Right lobe of liver (tissue), 6 donors: ENCODE results near the gene SYNM. TPM values are rescaled to one million over a fixed set of nuclear protein-coding genes. Genes with fewer than 3 reads are reported as not detected.

Experiments
- ATAC-seq, 4 donors: fragments of 200-7000 bp; cut with Tn5 transposase; one replicate each; pipeline ENCODE4 v1.9.1; 2020; ENCODE audit warnings: mild to moderate bottlenecking in 4 of 4, moderate library complexity in 4 of 4
- DNase-seq, 3 donors: peaks; one replicate each; pipeline ENCODE4 v3.0.0-alpha.2; 2020
- H3K27ac ChIP-seq, 3 donors: fragments of 200-600 bp; one replicate each; pipeline ENCODE4 v1.8.0; 2022
- H3K27me3 ChIP-seq, 2 donors: fragments of 200-600 bp; one replicate each; pipeline ENCODE4 v1.8.0; 2022
- H3K36me3 ChIP-seq, 4 donors: fragments of 200-600 bp; sonication (generic) in 1 of 4; one replicate each; pipeline versions ENCODE4 v1.5.1 to v1.8.0; 2017 to 2022; ENCODE audit warnings: control low read depth in 1 of 4
- H3K4me1 ChIP-seq, 4 donors: fragments of 200-600 bp; sonication (generic) in 1 of 4; one replicate each; pipeline versions ENCODE4 v1.5.1 to v1.8.0; 2017 to 2022; ENCODE audit warnings: control low read depth in 1 of 4
- H3K4me3 ChIP-seq, 3 donors: fragments of 200-600 bp; one replicate each; pipeline ENCODE4 v1.8.0; 2022
- H3K9me3 ChIP-seq, 4 donors: fragments of 200-600 bp; sonication (generic) in 1 of 4; one replicate each; pipeline versions ENCODE4 v1.5.1 to v1.8.0; 2017 to 2022; ENCODE audit warnings: control low read depth in 1 of 4
- POLR2A ChIP-seq: fragments of 450-650 bp; IDR thresholded peaks from one replicate; pipeline ENCODE4 v1.6.1; 2017; ENCODE audit warnings: antibody characterized with exemption, mild to moderate bottlenecking
- WGBS: methylation state at CpG from one replicate; pipeline ENCODE4 v1.1.6; 2018; ENCODE audit warnings: low coverage, low lambda C conversion rate; ENCODE audit not compliant: insufficient coverage; ENCODE audit errors: missing lambda C conversion rate; 5-methylcytosine and 5-hydroxymethylcytosine counted together
- intact Hi-C, 2 donors: fragments of 100-400 bp; cut with DNase I; formaldehyde crosslinking; loops; one replicate each; pipeline versions ENCODE4 v1.11.2 to v1.14.1; 2022
- total RNA-seq, 6 experiments: library from RNA; depleted of rRNA in 2 of 6; stranded (reverse); fragments of >200 nt in 2 of 6; fragmentation: NEBNext Ultra II Directional in 3 of 6; extraction: Animal tissue kit (Norgen Biotek cat#: 25700) in 3 of 6; gene quantifications; one replicate each; pipeline versions ENCODE4 v1.1.0 to v1.2.4, GENCODE V29; 2016 to 2023
- TF ChIP-seq, protein P1 (sequence below), 4 donors: fragments of 200-600 bp in 3 of 4; fragments of 450-650 bp in 1 of 4; IDR thresholded peaks; one replicate each; pipeline versions ENCODE4 v1.5.1 to v1.8.0; 2016 to 2022; ENCODE audit warnings: antibody characterized with exemption in 4 of 4, mild to moderate bottlenecking in 2 of 4
- donor health status: DM: no; HTN: yes; CAD: no.
- donor health status: DM: no; HTN: no; CAD: no.
- donor health status: DM: no; HTN: no; CAD: no.
- donor health status: DM: no; HTN: yes; CAD: no.
- donor health status: DM: no; HTN: yes; CAD: no.

Gene SYNM
- total RNA-seq, 6 experiments from 2014 or later = 1.6 to 3.5 (median 2.9) TPM

DNA sequence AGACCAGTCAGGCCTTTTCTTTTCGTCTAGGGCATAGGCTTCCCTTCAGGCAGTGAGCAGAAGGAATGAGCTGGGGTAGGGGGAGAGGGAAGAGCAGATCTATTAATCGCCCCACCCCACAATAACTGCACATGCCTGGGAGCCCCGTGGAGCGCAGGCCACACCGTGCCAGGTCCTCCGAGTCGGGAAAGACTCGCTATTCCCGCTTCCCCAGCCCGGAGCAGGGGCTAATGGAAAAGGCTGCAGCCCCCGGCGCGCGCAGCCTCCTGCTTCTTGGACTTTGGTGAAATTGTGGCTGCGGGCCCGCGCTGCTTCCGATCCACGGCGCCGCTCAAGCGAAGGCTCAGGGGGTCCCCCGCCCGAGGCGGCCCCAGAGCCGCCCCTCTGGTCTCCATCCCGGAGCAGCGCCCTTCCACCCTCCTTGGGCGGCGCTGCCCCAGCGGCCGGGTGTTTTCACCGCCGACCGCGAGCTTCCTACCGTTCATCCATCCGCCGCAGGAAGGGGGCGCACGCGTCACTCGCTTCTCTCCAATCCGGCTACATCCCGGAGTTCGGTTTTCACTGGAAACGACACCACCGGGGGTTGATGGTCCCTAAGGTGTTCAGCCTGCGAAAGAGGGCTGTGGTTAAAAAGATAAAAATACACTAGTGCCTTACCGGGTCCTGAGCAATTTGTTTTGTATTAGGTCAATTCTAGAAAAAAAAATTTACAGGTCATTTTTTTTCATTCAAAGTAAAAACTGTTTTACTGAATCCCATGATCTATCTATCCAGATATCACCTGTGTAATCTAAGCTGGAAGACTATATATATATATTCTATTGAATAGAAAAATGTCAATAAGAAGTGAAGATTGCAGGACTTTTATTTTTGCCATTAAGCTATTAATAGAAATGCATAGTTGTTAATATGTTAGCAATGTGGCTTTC, 4.4 kb upstream of the SYNM start:
- peak; percentile 76 to 80 (median 77) for ATAC-seq
- DNase-seq = peak; percentile 83 to 86 (median 85)
- WGBS = 0% methylated on average over 24 of the region's 50 CpGs
- Histone ChIP-seq H3K9me3 (no peaks in the 10 kb centered on the region), H3K27ac (no peak overlapping the region), H3K36me3 (no peaks in the 10 kb centered on the region), H3K4me1 (peaks cover 0 to 9% (median 0%) of the 10 kb centered on the region in 4 donors), H3K27me3 (no peaks in the 10 kb centered on the region), H3K4me3 (no peak overlapping the region)
- TF ChIP-seq POLR2A = no peak
- TF ChIP-seq, protein P1, sequence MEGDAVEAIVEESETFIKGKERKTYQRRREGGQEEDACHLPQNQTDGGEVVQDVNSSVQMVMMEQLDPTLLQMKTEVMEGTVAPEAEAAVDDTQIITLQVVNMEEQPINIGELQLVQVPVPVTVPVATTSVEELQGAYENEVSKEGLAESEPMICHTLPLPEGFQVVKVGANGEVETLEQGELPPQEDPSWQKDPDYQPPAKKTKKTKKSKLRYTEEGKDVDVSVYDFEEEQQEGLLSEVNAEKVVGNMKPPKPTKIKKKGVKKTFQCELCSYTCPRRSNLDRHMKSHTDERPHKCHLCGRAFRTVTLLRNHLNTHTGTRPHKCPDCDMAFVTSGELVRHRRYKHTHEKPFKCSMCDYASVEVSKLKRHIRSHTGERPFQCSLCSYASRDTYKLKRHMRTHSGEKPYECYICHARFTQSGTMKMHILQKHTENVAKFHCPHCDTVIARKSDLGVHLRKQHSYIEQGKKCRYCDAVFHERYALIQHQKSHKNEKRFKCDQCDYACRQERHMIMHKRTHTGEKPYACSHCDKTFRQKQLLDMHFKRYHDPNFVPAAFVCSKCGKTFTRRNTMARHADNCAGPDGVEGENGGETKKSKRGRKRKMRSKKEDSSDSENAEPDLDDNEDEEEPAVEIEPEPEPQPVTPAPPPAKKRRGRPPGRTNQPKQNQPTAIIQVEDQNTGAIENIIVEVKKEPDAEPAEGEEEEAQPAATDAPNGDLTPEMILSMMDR (IDR thresholded peaks at IDR 0.05) = peak; percentile 70 to 83 (median 78)
- intact Hi-C loops = loop anchor here in 1 of 2 donors (5.0 kb wide), 1 partner anchor 112 kb away; no protein-coding TSS in a partner anchor

DNA sequence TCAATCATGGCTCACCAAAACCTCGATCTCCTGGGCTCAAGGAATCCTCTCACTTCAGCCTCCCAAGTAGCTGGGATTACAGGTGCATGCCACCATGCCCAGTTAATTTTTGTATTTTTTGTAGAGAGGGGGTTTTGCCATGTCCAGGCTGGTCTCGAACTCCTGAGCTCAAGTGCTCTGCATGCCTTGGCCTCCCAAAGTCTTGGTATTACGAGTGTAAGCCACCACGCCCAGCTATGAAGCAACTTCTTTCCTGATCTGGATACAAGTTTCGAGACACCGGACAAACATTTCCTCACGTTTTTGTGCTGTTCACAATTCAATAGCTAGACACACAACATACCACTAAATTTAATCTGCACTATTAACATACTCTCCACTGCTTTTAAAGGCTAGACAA, 3.4 kb upstream of the SYNM start:
- ATAC-seq (no peak), DNase-seq (no peak)
- Histone ChIP-seq H3K4me1 (peaks cover 0 to 9% (median 0%) of the 10 kb centered on the region in 4 donors), H3K27me3 (no peaks in the 10 kb centered on the region), H3K9me3 (no peaks in the 10 kb centered on the region), H3K36me3 (no peaks in the 10 kb centered on the region), H3K4me3 (no peak overlapping the region), H3K27ac (no peak overlapping the region)
- 51% methylated on average over 6 of the region's 7 CpGs for WGBS
- TF ChIP-seq, protein P1 (IDR thresholded peaks at IDR 0.05) = no peak
- no peak for TF ChIP-seq POLR2A
- intact Hi-C loops = loop anchor here in 1 of 2 donors (5.0 kb wide), 1 partner anchor 111 kb away; no protein-coding TSS in a partner anchor

DNA sequence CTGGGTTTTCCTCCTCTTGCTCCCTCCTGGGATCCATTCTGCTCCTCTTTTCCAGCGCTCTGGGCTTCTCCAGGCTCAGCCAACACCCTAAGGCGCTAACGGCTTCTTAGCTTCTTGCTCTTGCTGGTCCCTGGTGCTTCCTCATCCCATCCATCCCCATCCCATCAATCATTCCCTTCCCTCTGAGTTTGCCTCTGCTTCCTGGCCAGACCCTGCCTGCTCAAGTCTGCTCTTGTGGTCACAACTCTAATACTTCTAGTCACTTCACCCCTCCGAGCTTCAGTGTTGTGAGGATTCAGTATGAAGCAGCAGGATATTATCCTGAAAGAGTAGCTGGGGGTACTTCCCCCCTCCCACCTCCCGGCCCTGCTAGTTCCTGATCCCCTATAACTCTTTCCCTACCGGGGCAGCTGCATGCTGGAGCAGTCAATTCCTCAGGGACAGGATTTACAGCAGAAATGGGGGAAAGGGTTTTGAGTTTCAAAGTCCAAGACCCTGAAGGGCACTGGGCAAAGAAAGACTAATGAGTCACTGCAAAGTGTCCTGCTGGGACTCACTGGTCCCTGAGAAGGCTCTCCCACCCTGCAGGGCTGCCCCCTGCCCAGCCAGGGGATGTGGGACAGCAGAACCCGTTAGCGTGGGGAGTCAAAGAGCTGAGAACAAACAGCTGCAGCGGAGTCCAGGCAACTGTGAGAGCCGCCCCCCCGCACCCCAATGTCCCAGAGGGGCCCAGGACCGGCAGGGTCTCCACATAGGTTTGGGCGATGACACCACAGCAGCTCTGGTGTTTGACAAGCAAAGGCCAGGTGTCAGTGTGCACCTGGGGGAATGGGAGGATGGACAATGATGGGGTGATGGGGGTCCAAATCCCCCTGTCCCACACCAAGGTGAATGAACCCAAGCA, 2.3 kb upstream of the SYNM start:
- intact Hi-C loops = loop anchor here in 1 of 2 donors (5.0 kb wide), 1 partner anchor 110 kb away; no protein-coding TSS in a partner anchor
- Histone ChIP-seq H3K4me3 (no peak overlapping the region), H3K36me3 (no peaks in the 10 kb centered on the region), H3K27me3 (no peaks in the 10 kb centered on the region), H3K9me3 (no peaks in the 10 kb centered on the region), H3K4me1 (peaks cover 0 to 9% (median 0%) of the 10 kb centered on the region in 4 donors), H3K27ac (no peak overlapping the region)
- 36% methylated on average over 6 of the region's 13 CpGs for WGBS
- ATAC-seq (no peak), DNase-seq (no peak)
- no peak for TF ChIP-seq POLR2A
- TF ChIP-seq, protein P1 (IDR thresholded peaks at IDR 0.05) = no peak

DNA sequence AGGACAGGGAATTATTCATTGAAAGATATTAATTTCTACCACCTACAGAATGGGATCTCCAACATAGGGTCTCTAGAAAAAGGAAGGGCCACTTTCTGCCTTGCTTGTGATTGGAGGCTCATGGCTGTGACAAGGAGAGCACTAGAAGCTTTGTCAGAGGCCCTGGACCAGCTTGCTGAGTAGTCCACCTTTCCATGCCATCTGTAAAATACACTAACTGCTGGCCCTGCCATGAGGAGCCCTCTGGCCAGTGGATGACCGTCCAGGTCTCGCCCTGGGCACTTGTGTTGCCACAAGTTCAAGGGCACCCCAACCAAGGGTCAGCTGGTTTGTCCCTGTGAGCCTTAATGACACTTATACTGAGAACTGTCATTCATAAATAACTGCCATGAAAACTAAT, 1.6 kb upstream of the SYNM start:
- intact Hi-C loops = loop anchor here in 1 of 2 donors (5.0 kb wide), 1 partner anchor 109 kb away; no protein-coding TSS in a partner anchor

More for the DNA sequence above, 1.6 kb upstream of the SYNM start:
- ATAC-seq (no peak), DNase-seq (no peak)
- TF ChIP-seq, protein P1 (IDR thresholded peaks at IDR 0.05) = no peak
- TF ChIP-seq POLR2A = no peak
- Histone ChIP-seq H3K4me3 (no peak overlapping the region), H3K9me3 (no peaks in the 10 kb centered on the region), H3K36me3 (no peaks in the 10 kb centered on the region), H3K4me1 (peaks cover 0 to 9% (median 0%) of the 10 kb centered on the region in 4 donors), H3K27ac (no peak overlapping the region), H3K27me3 (no peaks in the 10 kb centered on the region)
- 38% methylated on average over 2 of the region's 2 CpGs for WGBS
